HEK293 (cell line): ENCODE measurements around the gene SEMA6A.

ENCODE experiments used
- CTCF ChIA-PET: fragments of 350-600 bp; formaldehyde crosslinking; extraction: SDS; loops from one replicate; lab custom pipeline; 2021; ENCODE audit warnings: antibody characterized with exemption; lab: Yijun Ruan, JAX
- POLR2A ChIA-PET: fragments of 300-600 bp; formaldehyde crosslinking; extraction: SDS; loops from one replicate; lab custom pipeline; 2020; ENCODE audit warnings: antibody characterized with exemption, inconsistent platforms; lab: Yijun Ruan, JAX
- H3K27ac ChIP-seq: fragments of 200-500 bp; sonication (Bioruptor generic); 2 replicates; pipeline ENCODE4 v1.5.1; 2014; ENCODE audit warnings: low read depth, low read length, control low read depth, inconsistent platforms; ENCODE audit errors: extremely low read depth
- H3K36me3 ChIP-seq, 2 experiments: fragments of 200-500 bp in 1 of 2; sonication (Bioruptor generic) in 1 of 2; 1 replicate in 1 of 2; 2 replicates in 1 of 2; pipeline ENCODE4 v1.5.1; 2014 to 2017; ENCODE audit warnings: inconsistent platforms in 2 of 2, low read length in 2 of 2; ENCODE audit not compliant: control insufficient read depth in 2 of 2, insufficient read depth in 1 of 2
- H3K4me1 ChIP-seq: fragments of 200-500 bp; sonication (Bioruptor generic); 2 replicates; pipeline ENCODE4 v1.5.1; 2014; ENCODE audit warnings: mild to moderate bottlenecking, low read length, inconsistent platforms; ENCODE audit not compliant: control insufficient read depth, insufficient read depth
- H3K4me3 ChIP-seq: 2 replicates; pipeline ENCODE4 v1.5.1; 2011; ENCODE audit warnings: low read depth, mild to moderate bottlenecking, control low read depth, low read length, moderate library complexity
- H3K9me3 ChIP-seq: fragments of 200-500 bp; sonication (Bioruptor generic); 2 replicates; pipeline ENCODE4 v1.5.1; 2014; ENCODE audit warnings: low read depth, low read length, inconsistent platforms; ENCODE audit not compliant: control insufficient read depth, insufficient read depth
- GFI1B ChIP-seq: fragments of 450-650 bp; formaldehyde crosslinking; IDR thresholded peaks from 2 replicates; pipeline ENCODE4 v1.5.1; 2016; ENCODE audit warnings: missing biosample characterization, missing genetic modification characterization
- KLF10 ChIP-seq: fragments of 450-650 bp; IDR thresholded peaks from 2 replicates; pipeline ENCODE4 v1.5.1; 2018; ENCODE audit warnings: missing biosample characterization, mild to moderate bottlenecking, missing genetic modification characterization
- OSR2 ChIP-seq: fragments of 450-650 bp; formaldehyde crosslinking; IDR thresholded peaks from 2 replicates; pipeline ENCODE4 v1.5.1; 2016; ENCODE audit warnings: missing biosample characterization, missing genetic modification characterization
- YY2 ChIP-seq: fragments of 450-650 bp; formaldehyde crosslinking; IDR thresholded peaks from 2 replicates; pipeline ENCODE4 v1.5.1; 2016; ENCODE audit warnings: missing biosample characterization, missing genetic modification characterization
- ZBTB1 ChIP-seq: fragments of 450-650 bp; formaldehyde crosslinking; IDR thresholded peaks from 2 replicates; pipeline ENCODE4 v1.5.1; 2016; ENCODE audit warnings: missing biosample characterization, missing genetic modification characterization
- ZBTB20 ChIP-seq: fragments of 450-650 bp; formaldehyde crosslinking; IDR thresholded peaks from 2 replicates; pipeline ENCODE4 v1.5.1; 2016; ENCODE audit warnings: missing biosample characterization, missing genetic modification characterization
- ZBTB44 ChIP-seq: fragments of 450-650 bp; IDR thresholded peaks from 2 replicates; pipeline ENCODE4 v1.5.1; 2018; ENCODE audit warnings: missing biosample characterization, mild to moderate bottlenecking, missing genetic modification characterization
- ZIC2 ChIP-seq: fragments of 450-650 bp; formaldehyde crosslinking; IDR thresholded peaks from 2 replicates; pipeline ENCODE4 v1.5.1; 2016; ENCODE audit warnings: missing biosample characterization, missing genetic modification characterization
- ZNF121 ChIP-seq: fragments of 450-650 bp; formaldehyde crosslinking; IDR thresholded peaks from 2 replicates; pipeline ENCODE4 v1.5.1; 2016; ENCODE audit warnings: missing biosample characterization, missing genetic modification characterization
- ZNF157 ChIP-seq: fragments of 450-650 bp; formaldehyde crosslinking; IDR thresholded peaks from 2 replicates; pipeline ENCODE4 v1.5.1; 2016; ENCODE audit warnings: missing biosample characterization, missing genetic modification characterization
- ZNF202 ChIP-seq: fragments of 450-650 bp; formaldehyde crosslinking; IDR thresholded peaks from 2 replicates; pipeline ENCODE4 v1.5.1; 2016; ENCODE audit warnings: missing biosample characterization, missing genetic modification characterization, borderline replicate concordance
- ZNF23 ChIP-seq: fragments of 450-650 bp; formaldehyde crosslinking; IDR thresholded peaks from 2 replicates; pipeline ENCODE4 v1.5.1; 2016; ENCODE audit warnings: missing biosample characterization, missing genetic modification characterization, borderline replicate concordance
- ZNF24 ChIP-seq: fragments of 450-650 bp; formaldehyde crosslinking; IDR thresholded peaks from 2 replicates; pipeline ENCODE4 v1.5.1; 2016; ENCODE audit warnings: missing biosample characterization, missing genetic modification characterization
- ZNF248 ChIP-seq: fragments of 450-650 bp; formaldehyde crosslinking; IDR thresholded peaks from 2 replicates; pipeline ENCODE4 v1.5.1; 2017; ENCODE audit warnings: missing biosample characterization, missing genetic modification characterization
- ZNF423 ChIP-seq: fragments of 450-650 bp; formaldehyde crosslinking; IDR thresholded peaks from 2 replicates; pipeline ENCODE4 v1.5.1; 2016; ENCODE audit warnings: missing biosample characterization, missing genetic modification characterization
- ZNF501 ChIP-seq: fragments of 450-650 bp; formaldehyde crosslinking; IDR thresholded peaks from 2 replicates; pipeline ENCODE4 v1.5.1; 2016; ENCODE audit warnings: missing biosample characterization, missing genetic modification characterization
- ZNF621 ChIP-seq: fragments of 450-650 bp; formaldehyde crosslinking; IDR thresholded peaks from 2 replicates; pipeline ENCODE4 v1.5.1; 2017; ENCODE audit warnings: missing biosample characterization, missing genetic modification characterization
- ZNF624 ChIP-seq: fragments of 450-650 bp; formaldehyde crosslinking; IDR thresholded peaks from 2 replicates; pipeline ENCODE4 v1.5.1; 2017; ENCODE audit warnings: missing biosample characterization, missing genetic modification characterization
- ZNF701 ChIP-seq: fragments of 450-650 bp; formaldehyde crosslinking; IDR thresholded peaks from 2 replicates; pipeline ENCODE4 v1.5.1; 2016; ENCODE audit warnings: missing biosample characterization, missing genetic modification characterization
- ZNF704 ChIP-seq: fragments of 450-650 bp; formaldehyde crosslinking; IDR thresholded peaks from 2 replicates; pipeline ENCODE4 v1.5.1; 2016; ENCODE audit warnings: missing biosample characterization, missing genetic modification characterization
- ZNF768 ChIP-seq: fragments of 450-650 bp; formaldehyde crosslinking; IDR thresholded peaks from 2 replicates; pipeline ENCODE4 v1.5.1; 2018; ENCODE audit warnings: missing biosample characterization, mild to moderate bottlenecking, missing genetic modification characterization
- ZSCAN23 ChIP-seq: fragments of 450-650 bp; formaldehyde crosslinking; IDR thresholded peaks from 2 replicates; pipeline ENCODE4 v1.5.1; 2016; ENCODE audit warnings: missing biosample characterization, missing genetic modification characterization
- ZSCAN30 ChIP-seq: fragments of 450-650 bp; IDR thresholded peaks from 2 replicates; pipeline ENCODE4 v1.5.1; 2018; ENCODE audit warnings: missing biosample characterization, mild to moderate bottlenecking, missing genetic modification characterization, moderate library complexity
- TF ChIP-seq, protein P1 (sequence below): fragments of 450-650 bp; formaldehyde crosslinking; conservative IDR thresholded peaks from 2 replicates; pipeline ENCODE4 v1.5.1; 2016; ENCODE audit warnings: low read depth, missing biosample characterization, missing genetic modification characterization
- TF ChIP-seq, protein P2 (sequence below): fragments of 450-650 bp; formaldehyde crosslinking; IDR thresholded peaks from 2 replicates; pipeline ENCODE4 v1.5.1; 2016; ENCODE audit warnings: missing biosample characterization, missing genetic modification characterization

Gene SEMA6A

GRCh38 chr5:116454417-116454927 is 120.2 kb downstream of the SEMA6A start (continued):
- no peak for TF ChIP-seq ZIC2
- no peak for TF ChIP-seq ZBTB20
- TF ChIP-seq ZNF768 = no peak
- peak; percentile 61 for TF ChIP-seq ZBTB44 (tag by site-specific recombination)
- TF ChIP-seq ZNF24 (tag by site-specific recombination) = no peak
- no peak for TF ChIP-seq ZNF423 (tag by site-specific recombination)
- no peak for TF ChIP-seq ZNF121
- TF ChIP-seq ZNF621 (tag by site-specific recombination) = no peak
- TF ChIP-seq KLF10 (tag by site-specific recombination) = no peak
- peak; percentile 57; the same call in 1 of the 2 replicates for TF ChIP-seq OSR2 (tag by site-specific recombination)
- TF ChIP-seq ZNF624 = no peak
- no peak for TF ChIP-seq ZNF501 (tag by site-specific recombination)
- no peak for TF ChIP-seq ZNF701 (tag by site-specific recombination)
- TF ChIP-seq YY2 = no peak
- no peak for TF ChIP-seq ZNF248 (tag by site-specific recombination)
- no peak for TF ChIP-seq ZNF157
- TF ChIP-seq ZBTB1 (tag by site-specific recombination) = no peak

DNA sequence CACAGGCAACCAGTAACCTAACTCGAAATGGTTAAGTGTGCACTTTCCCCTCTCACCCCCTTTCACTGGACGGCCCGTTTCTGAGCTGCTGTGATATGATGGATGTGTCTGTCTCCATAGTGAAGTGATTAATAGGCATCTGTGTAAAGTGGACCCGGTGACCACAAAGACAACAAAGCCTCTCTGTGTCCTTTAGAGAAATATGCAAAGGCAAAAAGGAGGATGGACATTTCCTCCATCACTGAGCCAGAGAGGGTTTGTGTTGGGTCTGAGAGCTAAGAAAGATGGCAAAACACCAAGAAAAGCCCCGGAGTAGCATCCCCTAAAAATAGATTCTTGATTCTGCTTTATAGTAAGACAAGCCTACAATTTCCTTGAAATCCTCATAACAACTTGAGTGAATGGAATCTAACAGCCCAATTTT is 120.6 kb downstream of the SEMA6A start:
- peak overlapping the region; percentile 34; the same call in 1 of the 2 replicates for H3K27ac ChIP-seq
- H3K4me1 ChIP-seq = peaks cover 30% of the 10 kb centered on the region
- CTCF ChIA-PET = interaction anchor here (0.6 to 0.7 kb wide), 2 partner anchors 10 to 34 kb away, joined by 4 read pairs; no protein-coding TSS in a partner anchor
- H3K36me3 ChIP-seq = peaks cover 0 to 30% of the 10 kb centered on the region in 2 experiments; a peak in 1 of 3 replicates
- H3K4me3 ChIP-seq = no peak overlapping the region
- POLR2A ChIA-PET = interaction anchor here (0.7 kb wide), 1 partner anchor 312 kb away, joined by 3 read pairs; no protein-coding TSS in a partner anchor
- H3K9me3 ChIP-seq = no peaks in the 10 kb centered on the region
- no peak for TF ChIP-seq ZNF704
- no peak for TF ChIP-seq ZNF23 (tag by site-specific recombination)
- TF ChIP-seq ZSCAN23 (tag by site-specific recombination) = no peak
- TF ChIP-seq ZNF202 (tag by site-specific recombination) = no peak
- TF ChIP-seq ZSCAN30 (tag by site-specific recombination) = no peak
- no peak for TF ChIP-seq GFI1B (tag by site-specific recombination)
- TF ChIP-seq, protein P1, sequence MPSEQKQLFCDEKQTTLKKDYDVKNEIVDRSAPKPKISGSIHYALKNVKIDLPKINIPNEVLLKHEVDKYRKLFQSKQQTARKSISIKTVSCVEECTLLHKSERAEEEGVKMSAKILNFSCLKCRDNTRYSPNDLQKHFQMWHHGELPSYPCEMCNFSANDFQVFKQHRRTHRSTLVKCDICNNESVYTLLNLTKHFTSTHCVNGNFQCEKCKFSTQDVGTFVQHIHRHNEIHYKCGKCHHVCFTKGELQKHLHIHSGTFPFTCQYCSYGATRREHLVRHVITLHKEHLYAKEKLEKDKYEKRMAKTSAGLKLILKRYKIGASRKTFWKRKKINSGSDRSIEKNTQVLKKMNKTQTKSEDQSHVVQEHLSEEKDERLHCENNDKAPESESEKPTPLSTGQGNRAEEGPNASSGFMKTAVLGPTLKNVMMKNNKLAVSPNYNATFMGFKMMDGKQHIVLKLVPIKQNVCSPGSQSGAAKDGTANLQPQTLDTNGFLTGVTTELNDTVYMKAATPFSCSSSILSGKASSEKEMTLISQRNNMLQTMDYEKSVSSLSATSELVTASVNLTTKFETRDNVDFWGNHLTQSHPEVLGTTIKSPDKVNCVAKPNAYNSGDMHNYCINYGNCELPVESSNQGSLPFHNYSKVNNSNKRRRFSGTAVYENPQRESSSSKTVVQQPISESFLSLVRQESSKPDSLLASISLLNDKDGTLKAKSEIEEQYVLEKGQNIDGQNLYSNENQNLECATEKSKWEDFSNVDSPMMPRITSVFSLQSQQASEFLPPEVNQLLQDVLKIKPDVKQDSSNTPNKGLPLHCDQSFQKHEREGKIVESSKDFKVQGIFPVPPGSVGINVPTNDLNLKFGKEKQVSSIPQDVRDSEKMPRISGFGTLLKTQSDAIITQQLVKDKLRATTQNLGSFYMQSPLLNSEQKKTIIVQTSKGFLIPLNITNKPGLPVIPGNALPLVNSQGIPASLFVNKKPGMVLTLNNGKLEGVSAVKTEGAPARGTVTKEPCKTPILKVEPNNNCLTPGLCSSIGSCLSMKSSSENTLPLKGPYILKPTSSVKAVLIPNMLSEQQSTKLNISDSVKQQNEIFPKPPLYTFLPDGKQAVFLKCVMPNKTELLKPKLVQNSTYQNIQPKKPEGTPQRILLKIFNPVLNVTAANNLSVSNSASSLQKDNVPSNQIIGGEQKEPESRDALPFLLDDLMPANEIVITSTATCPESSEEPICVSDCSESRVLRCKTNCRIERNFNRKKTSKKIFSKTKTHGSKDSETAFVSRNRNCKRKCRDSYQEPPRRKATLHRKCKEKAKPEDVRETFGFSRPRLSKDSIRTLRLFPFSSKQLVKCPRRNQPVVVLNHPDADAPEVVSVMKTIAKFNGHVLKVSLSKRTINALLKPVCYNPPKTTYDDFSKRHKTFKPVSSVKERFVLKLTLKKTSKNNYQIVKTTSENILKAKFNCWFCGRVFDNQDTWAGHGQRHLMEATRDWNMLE (tag by site-specific recombination) = no peak
- TF ChIP-seq, protein P2, sequence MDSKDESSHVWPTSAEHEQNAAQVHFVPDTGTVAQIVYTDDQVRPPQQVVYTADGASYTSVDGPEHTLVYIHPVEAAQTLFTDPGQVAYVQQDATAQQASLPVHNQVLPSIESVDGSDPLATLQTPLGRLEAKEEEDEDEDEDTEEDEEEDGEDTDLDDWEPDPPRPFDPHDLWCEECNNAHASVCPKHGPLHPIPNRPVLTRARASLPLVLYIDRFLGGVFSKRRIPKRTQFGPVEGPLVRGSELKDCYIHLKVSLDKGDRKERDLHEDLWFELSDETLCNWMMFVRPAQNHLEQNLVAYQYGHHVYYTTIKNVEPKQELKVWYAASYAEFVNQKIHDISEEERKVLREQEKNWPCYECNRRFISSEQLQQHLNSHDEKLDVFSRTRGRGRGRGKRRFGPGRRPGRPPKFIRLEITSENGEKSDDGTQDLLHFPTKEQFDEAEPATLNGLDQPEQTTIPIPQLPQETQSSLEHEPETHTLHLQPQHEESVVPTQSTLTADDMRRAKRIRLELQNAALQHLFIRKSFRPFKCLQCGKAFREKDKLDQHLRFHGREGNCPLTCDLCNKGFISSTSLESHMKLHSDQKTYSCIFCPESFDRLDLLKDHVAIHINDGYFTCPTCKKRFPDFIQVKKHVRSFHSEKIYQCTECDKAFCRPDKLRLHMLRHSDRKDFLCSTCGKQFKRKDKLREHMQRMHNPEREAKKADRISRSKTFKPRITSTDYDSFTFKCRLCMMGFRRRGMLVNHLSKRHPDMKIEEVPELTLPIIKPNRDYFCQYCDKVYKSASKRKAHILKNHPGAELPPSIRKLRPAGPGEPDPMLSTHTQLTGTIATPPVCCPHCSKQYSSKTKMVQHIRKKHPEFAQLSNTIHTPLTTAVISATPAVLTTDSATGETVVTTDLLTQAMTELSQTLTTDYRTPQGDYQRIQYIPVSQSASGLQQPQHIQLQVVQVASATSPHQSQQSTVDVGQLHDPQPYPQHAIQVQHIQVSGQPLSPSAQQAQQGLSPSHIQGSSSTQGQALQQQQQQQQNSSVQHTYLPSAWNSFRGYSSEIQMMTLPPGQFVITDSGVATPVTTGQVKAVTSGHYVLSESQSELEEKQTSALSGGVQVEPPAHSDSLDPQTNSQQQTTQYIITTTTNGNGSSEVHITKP (tag by site-specific recombination) = no peak
- TF ChIP-seq, all 188 proteins: peak for 0
